Nephron progenitor cell (in vitro differentiated cells): ENCODE measurements around the gene PPM1B.
"Not testable (repeated sequence)": the region's sequence is repeated elsewhere in the genome, so short reads cannot be mapped to it uniquely, and the experiment has no call there.

Experiments
- DNase-seq: peaks from one replicate; pipeline ENCODE4 v3.0.0; 2021
- H3K27ac Mint-ChIP-seq: 2 replicates; pipeline ENCODE4 v1.8.0; 2021; ENCODE audit warnings: mild to moderate bottlenecking, moderate library complexity, mixed read lengths
- H3K27me3 Mint-ChIP-seq: 2 replicates; pipeline ENCODE4 v1.8.0; 2021; ENCODE audit warnings: mild to moderate bottlenecking, low read depth, mixed read lengths; ENCODE audit not compliant: poor library complexity
- H3K36me3 Mint-ChIP-seq: 2 replicates; pipeline ENCODE4 v1.8.0; 2021; ENCODE audit warnings: low read depth, mixed read lengths
- H3K4me1 Mint-ChIP-seq: 2 replicates; pipeline ENCODE4 v1.8.0; 2021; ENCODE audit warnings: mixed read lengths
- H3K4me3 Mint-ChIP-seq: 2 replicates; pipeline ENCODE4 v1.8.0; 2021; ENCODE audit warnings: mild to moderate bottlenecking, moderate library complexity, mixed read lengths
- H3K9me3 Mint-ChIP-seq: 2 replicates; pipeline ENCODE4 v1.8.0; 2021; ENCODE audit warnings: mild to moderate bottlenecking, moderate library complexity, mixed read lengths
- CTCF ChIP-seq: fragments of 200-600 bp; sonication (generic); IDR thresholded peaks from 2 replicates; pipeline ENCODE4 v1.5.0; 2021; ENCODE audit warnings: antibody characterized with exemption

PPM1B gene

GRCh38 chr2:44169155-44169898, 652 bp downstream of the PPM1B start:
- peaks cover 24% of the 10 kb centered on the region for H3K4me1 Mint-ChIP-seq
- peaks cover 24% of the 10 kb centered on the region for H3K36me3 Mint-ChIP-seq
- peak overlapping the region; percentile 100 for H3K4me3 Mint-ChIP-seq
- H3K27me3 Mint-ChIP-seq, result peaks cover 5% of the 10 kb centered on the region
- peak overlapping the region; percentile 100 for H3K27ac Mint-ChIP-seq
- DNase-seq, result peak; percentile 54
- H3K9me3 Mint-ChIP-seq, result peaks cover 31% of the 10 kb centered on the region
- no peak for TF ChIP-seq CTCF

- peaks cover 24% of the 10 kb centered on the region for H3K36me3 Mint-ChIP-seq
- no peak for TF ChIP-seq CTCF
- DNase-seq, result no peak
- peak overlapping the region; percentile 93 for H3K4me3 Mint-ChIP-seq
- peaks cover 26% of the 10 kb centered on the region for H3K9me3 Mint-ChIP-seq
- H3K4me1 Mint-ChIP-seq, result peaks cover 30% of the 10 kb centered on the region
- H3K27me3 Mint-ChIP-seq, result peaks cover 5% of the 10 kb centered on the region
- peak overlapping the region; percentile 54 for H3K27ac Mint-ChIP-seq
Measured at GRCh38 chr2:44170311-44170717, 1.6 kb downstream of the PPM1B start.

- no peak for DNase-seq
Measured at GRCh38 chr2:44171018-44171417, 2.3 kb downstream of the PPM1B start.

GRCh38 chr2:44171442-44171841, 2.8 kb downstream of the PPM1B start:
- not testable (repeated sequence) for H3K27me3 Mint-ChIP-seq, DNase-seq
- Mint-ChIP-seq H3K36me3 (peaks cover 25% of the 10 kb centered on the region), H3K4me1 (peaks cover 32% of the 10 kb centered on the region), H3K4me3 (peak overlapping the region; percentile 93), H3K27ac (peak overlapping the region; percentile 50), H3K9me3 (peaks cover 16% of the 10 kb centered on the region)

More at GRCh38 chr2:44171018-44171417, 2.3 kb downstream of the PPM1B start:
- H3K36me3 Mint-ChIP-seq, result peaks cover 24% of the 10 kb centered on the region
- H3K4me1 Mint-ChIP-seq, result peaks cover 32% of the 10 kb centered on the region
- H3K4me3 Mint-ChIP-seq, result peak overlapping the region; percentile 93
- H3K27ac Mint-ChIP-seq, result peak overlapping the region; percentile 15
- TF ChIP-seq CTCF, result no peak
- peaks cover 5% of the 10 kb centered on the region for H3K27me3 Mint-ChIP-seq
- H3K9me3 Mint-ChIP-seq, result peaks cover 19% of the 10 kb centered on the region

- no peak overlapping the region for H3K4me3 Mint-ChIP-seq
- no peak overlapping the region for H3K27ac Mint-ChIP-seq
- peaks cover 21% of the 10 kb centered on the region for H3K36me3 Mint-ChIP-seq
- H3K27me3 Mint-ChIP-seq, result peaks cover 5% of the 10 kb centered on the region
- no peak for TF ChIP-seq CTCF
- DNase-seq, result no peak
- peaks cover 30% of the 10 kb centered on the region for H3K4me1 Mint-ChIP-seq
- H3K9me3 Mint-ChIP-seq, result peaks cover 5% of the 10 kb centered on the region
Measured at GRCh38 chr2:44172576-44172975, 3.9 kb downstream of the PPM1B start.

GRCh38 chr2:44178950-44179349, 10.3 kb downstream of the PPM1B start:
- H3K27ac Mint-ChIP-seq, result no peak overlapping the region
- DNase-seq, result no peak
- H3K4me1 Mint-ChIP-seq, result peaks cover 20% of the 10 kb centered on the region
- no peak overlapping the region for H3K4me3 Mint-ChIP-seq
- peaks cover 53% of the 10 kb centered on the region for H3K36me3 Mint-ChIP-seq
- H3K27me3 Mint-ChIP-seq, result no peaks in the 10 kb centered on the region
- no peak for TF ChIP-seq CTCF
- H3K9me3 Mint-ChIP-seq, result no peaks in the 10 kb centered on the region
